Measurements from ENCODE around the gene SEC14L5.

GRCh38 chr16:5027086-5027485 is 69.0 kb downstream of the SEC14L5 start:
- TF ChIP-seq CTCF (conservative IDR thresholded peaks at IDR 0.05; ENCODE audit: low read length): no peak
- TF ChIP-seq EZH2phosphoT487 (IDR thresholded peaks at IDR 0.05; ENCODE audit: borderline replicate concordance): no peak

All from Loucy (cell line).